Esophagus (tissue), 2 donors: ENCODE results near the gene HSD17B2. TPM values are rescaled to one million over a fixed set of nuclear protein-coding genes. Genes with fewer than 3 reads are reported as not detected.

Experiments
- H3K27ac ChIP-seq, 2 donors: one replicate each; pipeline ENCODE4 v1.5.1; 2013; ENCODE audit warnings: low read depth in 2 of 2, mild to moderate bottlenecking in 2 of 2, inconsistent platforms in 1 of 2, low read length in 1 of 2, moderate library complexity in 1 of 2
- H3K27me3 ChIP-seq, 2 donors: one replicate each; pipeline ENCODE4 v1.6.1; 2013; ENCODE audit warnings: low read length in 2 of 2, control low read depth in 1 of 2, mild to moderate bottlenecking in 1 of 2; ENCODE audit not compliant: insufficient read depth in 2 of 2, control insufficient read depth in 1 of 2
- H3K36me3 ChIP-seq, 2 donors: one replicate each; pipeline ENCODE4 v1.6.1; 2013; ENCODE audit warnings: low read length in 1 of 2; ENCODE audit not compliant: control insufficient read depth in 2 of 2, insufficient read depth in 2 of 2
- H3K4me1 ChIP-seq, 2 donors: one replicate each; pipeline ENCODE4 v1.6.1; 2013; ENCODE audit warnings: low read length in 1 of 2; ENCODE audit not compliant: control insufficient read depth in 2 of 2, insufficient read depth in 2 of 2
- H3K4me3 ChIP-seq, 2 donors: one replicate each; pipeline ENCODE4 v1.5.1; 2013; ENCODE audit warnings: low read length in 2 of 2, mild to moderate bottlenecking in 2 of 2, low read depth in 1 of 2, moderate library complexity in 1 of 2
- H3K9me3 ChIP-seq, 2 donors: one replicate each; pipeline ENCODE4 v1.6.1; 2013; ENCODE audit warnings: mild to moderate bottlenecking in 2 of 2, low read depth in 1 of 2, low read length in 1 of 2, moderate library complexity in 1 of 2; ENCODE audit not compliant: control insufficient read depth in 2 of 2, insufficient read depth in 1 of 2
- WGBS, 2 donors: extraction: QIAGEN DNeasy Blood & Tissue Kit; methylation state at CpG; one replicate each; pipeline ENCODE4 v1.1.7; 2013; 5-methylcytosine and 5-hydroxymethylcytosine counted together
- polyA plus RNA-seq, 2 donors: library from polyadenylated mRNA; stranded (reverse); fragments of 200-250 nt; gene quantifications; one replicate each; pipeline ENCODE4 v1.2.3, GENCODE V29; 2013
- donor health status: healthy with polysubstance abuse.
- donor health status: Bipolar disorder and iron deficiency.

The HSD17B2 gene, protein sequence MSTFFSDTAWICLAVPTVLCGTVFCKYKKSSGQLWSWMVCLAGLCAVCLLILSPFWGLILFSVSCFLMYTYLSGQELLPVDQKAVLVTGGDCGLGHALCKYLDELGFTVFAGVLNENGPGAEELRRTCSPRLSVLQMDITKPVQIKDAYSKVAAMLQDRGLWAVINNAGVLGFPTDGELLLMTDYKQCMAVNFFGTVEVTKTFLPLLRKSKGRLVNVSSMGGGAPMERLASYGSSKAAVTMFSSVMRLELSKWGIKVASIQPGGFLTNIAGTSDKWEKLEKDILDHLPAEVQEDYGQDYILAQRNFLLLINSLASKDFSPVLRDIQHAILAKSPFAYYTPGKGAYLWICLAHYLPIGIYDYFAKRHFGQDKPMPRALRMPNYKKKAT
- polyA plus RNA-seq, result 1 to 10 TPM; 1.0 to 9.5 TPM

DNA sequence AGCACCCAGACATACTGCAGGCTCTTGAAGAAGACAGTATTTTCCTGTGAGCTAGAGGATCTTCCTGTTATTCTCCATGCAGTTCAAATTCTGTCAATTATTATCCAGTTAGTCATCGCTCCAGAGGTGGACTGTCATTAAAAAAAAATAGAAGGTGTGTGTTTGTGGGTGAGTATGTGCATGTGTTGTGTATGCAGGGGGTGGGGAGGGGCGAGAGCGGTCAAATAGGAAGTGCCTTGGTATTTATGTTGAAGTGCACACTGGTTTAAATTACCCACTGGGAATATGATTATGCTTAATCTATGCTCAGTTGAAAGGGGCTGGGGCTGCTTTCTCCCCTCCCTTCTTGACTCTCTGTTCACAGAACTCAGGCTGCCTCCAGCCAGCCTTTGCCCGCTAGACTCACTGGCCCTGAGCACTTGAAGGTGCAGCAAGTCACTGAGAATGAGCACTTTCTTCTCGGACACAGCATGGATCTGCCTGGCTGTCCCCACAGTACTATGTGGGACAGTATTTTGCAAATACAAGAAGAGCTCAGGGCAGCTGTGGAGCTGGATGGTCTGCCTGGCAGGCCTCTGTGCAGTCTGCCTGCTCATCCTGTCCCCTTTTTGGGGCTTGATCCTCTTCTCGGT is at the start of gene HSD17B2:
Gene HSD17B2 (plus strand): TSS at position 273 of the 632 bp plus-strand sequence. CDS start 172 bp downstream, at position 445.
- H3K27me3 ChIP-seq, result peaks cover 0 to 3% of the 10 kb centered on the region in 2 donors
- peak within 1 kb of the TSS; percentile 22 to 40 for H3K27ac ChIP-seq
- peaks cover 3 to 6% of the 10 kb centered on the region in 2 donors for H3K4me1 ChIP-seq
- no peaks in the 10 kb centered on the region for H3K9me3 ChIP-seq
- WGBS, 2 donors, result 56 to 63% methylated on average over 6 of the region's 6 CpGs
- no peak within 1 kb of the TSS for H3K4me3 ChIP-seq
- H3K36me3 ChIP-seq, result no peaks in the 10 kb centered on the region

DNA sequence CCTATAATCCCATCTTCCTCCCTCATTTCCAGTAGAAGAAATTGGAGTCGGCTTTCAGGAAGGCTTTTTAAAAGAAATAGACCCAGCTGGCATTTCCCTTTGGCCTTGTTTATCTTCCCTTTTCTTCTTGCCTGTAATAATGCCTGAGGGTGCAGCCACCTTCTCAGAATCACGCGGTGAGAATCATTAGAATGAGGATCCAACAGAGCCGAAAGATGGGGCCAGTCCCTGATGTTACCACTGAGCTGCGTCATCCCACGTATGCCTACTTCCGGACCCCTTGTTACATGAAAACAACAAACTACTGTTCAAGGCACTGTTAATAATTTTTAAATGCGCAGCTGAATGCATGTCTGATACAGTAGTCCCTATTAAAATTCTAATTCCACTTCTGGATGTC is 47.9 kb upstream of the HSD17B2 start:
- H3K36me3 ChIP-seq, result no peaks in the 10 kb centered on the region
- H3K9me3 ChIP-seq, result no peaks in the 10 kb centered on the region
- no peak overlapping the region for H3K4me3 ChIP-seq
- WGBS, 2 donors, result 85 to 91% methylated on average over 8 of the region's 8 CpGs
- peaks cover 0 to 2% of the 10 kb centered on the region in 2 donors for H3K27me3 ChIP-seq
- no peaks in the 10 kb centered on the region for H3K4me1 ChIP-seq
- H3K27ac ChIP-seq, result no peak overlapping the region

DNA sequence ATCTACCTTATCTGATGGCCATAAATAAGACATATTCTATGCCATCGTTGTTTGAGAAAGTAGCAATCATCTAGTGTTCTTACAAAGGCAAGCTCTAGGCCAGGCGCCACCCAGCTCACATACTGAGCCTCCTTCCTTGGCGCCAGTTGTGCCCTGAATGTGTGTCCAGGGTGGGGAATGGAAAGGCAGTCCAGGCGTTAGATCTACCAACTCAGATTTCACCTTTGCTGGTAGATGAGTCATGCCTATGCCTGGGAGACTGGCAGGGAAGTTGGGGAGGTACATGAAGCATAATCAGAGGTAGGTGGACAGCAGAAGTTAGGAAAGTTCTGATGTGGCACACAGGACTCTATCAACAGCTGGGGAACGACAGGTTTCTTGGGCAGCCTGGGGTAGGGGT is 47.3 kb upstream of the HSD17B2 start:
- H3K36me3 ChIP-seq, result no peaks in the 10 kb centered on the region
- no peak overlapping the region for H3K27ac ChIP-seq
- WGBS, 2 donors, result 71 to 84% methylated on average over 5 of the region's 5 CpGs
- no peaks in the 10 kb centered on the region for H3K9me3 ChIP-seq
- H3K27me3 ChIP-seq, result peaks cover 0 to under 1% of the 10 kb centered on the region in 2 donors
- H3K4me1 ChIP-seq, result no peaks in the 10 kb centered on the region
- no peak overlapping the region for H3K4me3 ChIP-seq

DNA sequence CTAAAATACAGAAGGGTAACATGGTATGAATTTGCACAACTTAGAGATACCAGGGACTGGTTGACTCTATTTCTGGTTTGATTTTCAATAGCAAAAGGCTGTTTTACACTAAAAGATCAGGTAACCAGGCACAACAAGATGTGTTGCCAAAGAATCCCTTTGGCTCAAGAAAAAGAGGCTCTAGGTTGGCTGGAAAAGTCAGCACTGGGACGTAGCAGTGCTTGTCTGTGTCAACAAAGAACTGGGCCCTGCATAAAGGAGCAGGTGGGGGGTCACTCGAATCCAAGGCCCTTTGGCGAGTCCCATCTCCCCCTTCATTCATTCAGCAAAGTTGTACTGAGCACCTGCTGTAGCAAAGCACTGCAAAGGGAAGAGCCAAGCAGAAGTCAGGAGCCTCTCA is 42.2 kb upstream of the HSD17B2 start:
- WGBS, 2 donors, result 76 to 78% methylated on average over 3 of the region's 3 CpGs

GRCh38 chr16:81994485-81994884 is 40.6 kb upstream of the HSD17B2 start:
- H3K9me3 ChIP-seq, result peaks cover 0 to 3% of the 10 kb centered on the region in 2 donors
- H3K4me3 ChIP-seq, result no peak overlapping the region
- H3K27me3 ChIP-seq, result no peaks in the 10 kb centered on the region
- H3K36me3 ChIP-seq, result peaks cover 0 to 4% of the 10 kb centered on the region in 2 donors
- H3K4me1 ChIP-seq, result no peaks in the 10 kb centered on the region
- no peak overlapping the region for H3K27ac ChIP-seq
- WGBS, 2 donors, result 84 to 89% methylated on average over 5 of the region's 5 CpGs

More for the DNA sequence above, 42.2 kb upstream of the HSD17B2 start:
- no peaks in the 10 kb centered on the region for H3K36me3 ChIP-seq
- no peak overlapping the region for H3K27ac ChIP-seq
- H3K4me3 ChIP-seq, result no peak overlapping the region
- no peaks in the 10 kb centered on the region for H3K4me1 ChIP-seq
- no peaks in the 10 kb centered on the region for H3K27me3 ChIP-seq
- H3K9me3 ChIP-seq, result no peaks in the 10 kb centered on the region

GRCh38 chr16:81995651-81996050 is 39.4 kb upstream of the HSD17B2 start:
- Histone ChIP-seq H3K27me3 (no peaks in the 10 kb centered on the region), H3K27ac (no peak overlapping the region), H3K4me3 (no peak overlapping the region), H3K9me3 (peaks cover 0 to 4% of the 10 kb centered on the region in 2 donors), H3K36me3 (peaks cover 6% of the 10 kb centered on the region in 2 donors), H3K4me1 (no peaks in the 10 kb centered on the region)
- 60 to 70% methylated on average over 3 of the region's 3 CpGs for WGBS, 2 donors

DNA sequence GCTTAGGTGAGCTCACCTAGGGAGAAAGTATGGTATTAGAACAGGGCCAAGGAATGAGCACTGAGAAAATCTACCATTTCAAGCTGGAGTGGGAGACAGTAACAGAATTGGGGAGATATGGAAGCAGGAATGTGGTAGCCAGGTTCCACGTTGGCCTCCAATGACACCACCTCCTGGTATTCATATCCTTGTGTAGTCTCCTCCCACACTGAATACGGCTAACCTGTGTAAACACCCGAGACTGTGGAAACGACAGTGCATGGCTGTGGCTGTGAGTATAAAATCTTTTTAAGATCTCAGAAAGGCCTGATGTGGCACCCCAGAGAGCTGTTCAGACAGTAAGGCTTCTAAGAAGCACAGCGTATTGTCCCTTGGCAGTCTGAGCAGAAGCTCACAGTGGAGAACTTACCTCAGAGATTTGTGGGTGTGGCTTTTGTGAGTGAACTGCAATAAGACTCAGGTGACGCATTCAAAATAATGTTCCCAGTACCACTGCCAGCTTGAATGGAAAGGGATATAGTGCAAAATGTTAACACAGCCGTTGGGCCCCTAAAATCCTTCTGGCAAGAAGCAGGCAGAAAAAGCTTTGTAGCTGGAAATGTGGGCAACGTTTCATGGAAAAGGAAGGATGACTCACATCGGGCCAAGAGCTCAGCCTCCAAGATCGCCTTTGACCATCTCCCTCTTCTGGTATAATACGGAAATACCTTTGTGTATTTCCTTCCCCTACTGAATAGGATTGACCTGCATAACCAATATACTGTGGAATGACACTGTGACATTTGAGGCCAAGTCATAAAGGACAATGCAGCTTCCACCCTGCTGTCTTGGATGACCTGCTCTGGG is 38.2 kb upstream of the HSD17B2 start:
- Histone ChIP-seq H3K36me3 (peaks cover 6% of the 10 kb centered on the region in 2 donors), H3K27me3 (no peaks in the 10 kb centered on the region), H3K4me1 (peaks cover 0 to 2% of the 10 kb centered on the region in 2 donors), H3K27ac (peak overlapping the region; percentile 40 to 84), H3K9me3 (peaks cover 0 to 4% of the 10 kb centered on the region in 2 donors), H3K4me3 (peak overlapping the region in 1 of 2 donors; percentile 32)
- 35 to 51% methylated on average over 11 of the region's 11 CpGs for WGBS, 2 donors

GRCh38 chr16:81997738-81998137 is 37.3 kb upstream of the HSD17B2 start:
- Histone ChIP-seq H3K27me3 (no peaks in the 10 kb centered on the region), H3K27ac (peak overlapping the region in 1 of 2 donors; percentile 40)
- 27 to 43% methylated on average over 2 of the region's 2 CpGs for WGBS, 2 donors

DNA sequence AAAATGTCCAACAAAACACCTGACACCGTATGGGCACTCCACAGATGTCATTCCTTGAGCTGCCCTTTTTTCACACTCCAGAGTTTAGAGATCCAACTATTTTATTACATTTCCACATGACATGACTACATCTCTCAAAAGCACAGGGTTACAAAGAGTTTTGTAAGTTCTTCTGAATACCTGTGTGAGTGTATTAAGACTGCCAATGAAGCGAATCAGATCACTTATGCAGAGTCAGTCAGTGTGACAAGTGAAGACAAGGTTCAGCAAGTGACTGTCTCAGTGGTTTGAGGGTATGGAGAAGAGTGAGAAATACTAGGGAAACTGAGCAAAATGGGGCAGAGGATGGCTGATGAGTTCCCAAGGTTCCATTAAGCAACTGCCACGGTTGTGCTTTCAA is 32.2 kb upstream of the HSD17B2 start:
- peak overlapping the region; percentile 36 to 63 for H3K27ac ChIP-seq
- no peaks in the 10 kb centered on the region for H3K27me3 ChIP-seq
- H3K4me3 ChIP-seq, result no peak overlapping the region
- H3K9me3 ChIP-seq, result peaks cover 0 to 4% of the 10 kb centered on the region in 2 donors
- 66 to 73% methylated on average over 3 of the region's 3 CpGs for WGBS, 2 donors
- peaks cover 0 to 4% of the 10 kb centered on the region in 2 donors for H3K4me1 ChIP-seq
- peaks cover 9% of the 10 kb centered on the region in 2 donors for H3K36me3 ChIP-seq

More at GRCh38 chr16:81997738-81998137, 37.3 kb upstream of the HSD17B2 start:
- Histone ChIP-seq H3K9me3 (peaks cover 0 to 4% of the 10 kb centered on the region in 2 donors), H3K36me3 (peaks cover 6% of the 10 kb centered on the region in 2 donors), H3K4me1 (peaks cover 0 to 4% of the 10 kb centered on the region in 2 donors), H3K4me3 (no peak overlapping the region)
